ENCODE data around the gene UBE3C. TPM values are rescaled to one million over a fixed set of nuclear protein-coding genes. Genes with fewer than 3 reads are reported as not detected.

UBE3C gene
- total and polyA plus RNA-seq, 2 of the 13 experiments (the other 11 are each of a cell fraction or from before 2014, with no cell fraction given), result 27.0 to 48.2 TPM

- no peak for TF ChIP-seq ZBTB40 (IDR thresholded peaks at IDR 0.05)
- TF ChIP-seq ZBTB40 (CRISPR knock-in tag; IDR thresholded peaks at IDR 0.05), result 0 out of 2 replicates have a peak, but pooled peaks have one; percentile 25
- 0 out of 2 replicates have a peak, but pooled peaks have one; percentile 11 for TF ChIP-seq ZMYM3 (CRISPR knock-in tag; IDR thresholded peaks at IDR 0.05)
- TF ChIP-seq BORCS8-MEF2B (CRISPR knock-in tag; IDR thresholded peaks at IDR 0.05), result no peak
- no peak for TF ChIP-seq ARNT2 (CRISPR knock-in tag; IDR thresholded peaks at IDR 0.05; ENCODE audit: low read depth)
- no peak for TF ChIP-seq ZKSCAN8 (CRISPR knock-in tag; IDR thresholded peaks at IDR 0.05; ENCODE audit: borderline replicate concordance)
- TF ChIP-seq, protein P1, sequence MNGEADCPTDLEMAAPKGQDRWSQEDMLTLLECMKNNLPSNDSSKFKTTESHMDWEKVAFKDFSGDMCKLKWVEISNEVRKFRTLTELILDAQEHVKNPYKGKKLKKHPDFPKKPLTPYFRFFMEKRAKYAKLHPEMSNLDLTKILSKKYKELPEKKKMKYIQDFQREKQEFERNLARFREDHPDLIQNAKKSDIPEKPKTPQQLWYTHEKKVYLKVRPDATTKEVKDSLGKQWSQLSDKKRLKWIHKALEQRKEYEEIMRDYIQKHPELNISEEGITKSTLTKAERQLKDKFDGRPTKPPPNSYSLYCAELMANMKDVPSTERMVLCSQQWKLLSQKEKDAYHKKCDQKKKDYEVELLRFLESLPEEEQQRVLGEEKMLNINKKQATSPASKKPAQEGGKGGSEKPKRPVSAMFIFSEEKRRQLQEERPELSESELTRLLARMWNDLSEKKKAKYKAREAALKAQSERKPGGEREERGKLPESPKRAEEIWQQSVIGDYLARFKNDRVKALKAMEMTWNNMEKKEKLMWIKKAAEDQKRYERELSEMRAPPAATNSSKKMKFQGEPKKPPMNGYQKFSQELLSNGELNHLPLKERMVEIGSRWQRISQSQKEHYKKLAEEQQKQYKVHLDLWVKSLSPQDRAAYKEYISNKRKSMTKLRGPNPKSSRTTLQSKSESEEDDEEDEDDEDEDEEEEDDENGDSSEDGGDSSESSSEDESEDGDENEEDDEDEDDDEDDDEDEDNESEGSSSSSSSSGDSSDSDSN (CRISPR knock-in tag; IDR thresholded peaks at IDR 0.05), result peak; percentile 46; the same call in 1 of the 2 replicates
- TF ChIP-seq TBX2 (CRISPR knock-in tag; IDR thresholded peaks at IDR 0.05; ENCODE audit: borderline replicate concordance), result peak; percentile 32; the same call in 1 of the 2 replicates
- 0 out of 2 replicates have a peak, but pooled peaks have one; percentile 24 for TF ChIP-seq ZNF501 (CRISPR knock-in tag; IDR thresholded peaks at IDR 0.05)
- no peak for TF ChIP-seq HNF4A (CRISPR knock-in tag; IDR thresholded peaks at IDR 0.05)
- TF ChIP-seq, protein P2, sequence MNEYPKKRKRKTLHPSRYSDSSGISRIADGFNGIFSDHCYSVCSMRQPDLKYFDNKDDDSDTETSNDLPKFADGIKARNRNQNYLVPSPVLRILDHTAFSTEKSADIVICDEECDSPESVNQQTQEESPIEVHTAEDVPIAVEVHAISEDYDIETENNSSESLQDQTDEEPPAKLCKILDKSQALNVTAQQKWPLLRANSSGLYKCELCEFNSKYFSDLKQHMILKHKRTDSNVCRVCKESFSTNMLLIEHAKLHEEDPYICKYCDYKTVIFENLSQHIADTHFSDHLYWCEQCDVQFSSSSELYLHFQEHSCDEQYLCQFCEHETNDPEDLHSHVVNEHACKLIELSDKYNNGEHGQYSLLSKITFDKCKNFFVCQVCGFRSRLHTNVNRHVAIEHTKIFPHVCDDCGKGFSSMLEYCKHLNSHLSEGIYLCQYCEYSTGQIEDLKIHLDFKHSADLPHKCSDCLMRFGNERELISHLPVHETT (CRISPR knock-in tag; conservative IDR thresholded peaks at IDR 0.05), result 0 out of 2 replicates have a peak, but pooled peaks have one; percentile 32
- TF ChIP-seq, protein P3, sequence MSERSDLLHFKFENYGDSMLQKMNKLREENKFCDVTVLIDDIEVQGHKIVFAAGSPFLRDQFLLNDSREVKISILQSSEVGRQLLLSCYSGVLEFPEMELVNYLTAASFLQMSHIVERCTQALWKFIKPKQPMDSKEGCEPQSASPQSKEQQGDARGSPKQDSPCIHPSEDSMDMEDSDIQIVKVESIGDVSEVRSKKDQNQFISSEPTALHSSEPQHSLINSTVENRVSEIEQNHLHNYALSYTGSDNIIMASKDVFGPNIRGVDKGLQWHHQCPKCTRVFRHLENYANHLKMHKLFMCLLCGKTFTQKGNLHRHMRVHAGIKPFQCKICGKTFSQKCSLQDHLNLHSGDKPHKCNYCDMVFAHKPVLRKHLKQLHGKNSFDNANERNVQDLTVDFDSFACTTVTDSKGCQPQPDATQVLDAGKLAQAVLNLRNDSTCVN (CRISPR knock-in tag; IDR thresholded peaks at IDR 0.05; ENCODE audit: borderline replicate concordance), result peak; percentile 53; the same call in 1 of the 2 replicates
- TF ChIP-seq RXRB (CRISPR knock-in tag; IDR thresholded peaks at IDR 0.05; ENCODE audit: borderline replicate concordance), result 0 out of 2 replicates have a peak, but pooled peaks have one; percentile 14
- TF ChIP-seq GFI1 (CRISPR knock-in tag; IDR thresholded peaks at IDR 0.05; ENCODE audit: borderline replicate concordance), result no peak
Observed at GRCh38 chr7:157318015-157318706, 179.4 kb downstream of the UBE3C start (continued).

Data from HepG2 (cell line).